22Rv1 (cell line): ENCODE data around the gene WDR27.

ENCODE experiments used
- CTCF ChIP-seq: fragments of 450-650 bp; IDR thresholded peaks from 2 replicates; pipeline ENCODE4 v1.5.1; 2017; ENCODE audit warnings: mild to moderate bottlenecking
- ZFX ChIP-seq: fragments of 450-650 bp; IDR thresholded peaks from 2 replicates; pipeline ENCODE4 v1.6.1; 2017; ENCODE audit warnings: antibody characterized with exemption, borderline replicate concordance

GRCh38 chr6:169665289-169665688 lies 36.5 kb downstream of the WDR27 start:
- TF ChIP-seq CTCF (no peak), ZFX (no peak)
